ENCODE measurements around the gene DOCK10.
"Not testable (repeated sequence)": the region's sequence is repeated elsewhere in the genome, so short reads cannot be mapped to it uniquely, and the experiment has no call there.

DOCK10 gene

GRCh38 chr2:225041851-225042799 lies at the start of gene DOCK10:
Gene DOCK10, minus strand, starts transcription at chr2:225042468. Its CDS starts 94 bp downstream, at chr2:225042374.
- DNase-seq, result peak in 1 of 2 experiments; percentile 46

DNA sequence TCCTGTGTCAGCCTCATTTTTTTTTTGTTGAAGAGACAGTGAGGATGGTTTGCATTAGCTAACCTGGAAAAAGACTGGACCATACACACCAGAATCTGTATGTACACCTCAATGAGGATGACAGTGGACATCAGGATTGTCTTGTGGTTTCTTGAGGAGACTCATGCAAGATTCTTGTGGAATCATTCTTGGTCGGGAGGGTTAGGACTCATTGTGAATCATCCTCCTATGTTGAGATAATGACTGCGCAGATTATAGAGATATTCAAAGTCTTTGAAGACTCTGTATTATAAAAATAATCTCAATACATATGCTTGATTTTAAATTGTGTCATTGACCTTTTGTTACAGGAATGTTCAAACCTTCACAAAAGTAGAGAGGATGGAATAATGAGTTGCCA lies 49.1 kb upstream of the DOCK10 start:
- no peak for DNase-seq

DNA sequence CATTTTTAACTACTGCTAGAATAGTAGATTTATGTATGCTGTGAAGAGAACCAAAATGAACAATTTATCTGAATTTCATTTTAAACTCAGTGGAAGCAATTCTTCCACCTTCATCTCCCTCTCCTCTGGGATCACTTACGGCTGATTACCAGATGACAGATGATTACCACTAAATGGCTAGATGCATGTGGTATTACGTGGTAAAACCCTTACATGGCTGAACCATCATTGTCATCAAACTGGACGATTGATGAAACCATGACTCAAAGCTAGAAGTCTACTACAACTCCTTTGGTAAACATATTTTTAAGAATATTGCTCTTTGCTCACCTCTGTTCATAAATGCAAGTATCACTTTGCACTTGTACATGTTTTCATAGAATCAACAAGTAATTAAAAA lies 48.5 kb upstream of the DOCK10 start:
- no peak for DNase-seq

DNA sequence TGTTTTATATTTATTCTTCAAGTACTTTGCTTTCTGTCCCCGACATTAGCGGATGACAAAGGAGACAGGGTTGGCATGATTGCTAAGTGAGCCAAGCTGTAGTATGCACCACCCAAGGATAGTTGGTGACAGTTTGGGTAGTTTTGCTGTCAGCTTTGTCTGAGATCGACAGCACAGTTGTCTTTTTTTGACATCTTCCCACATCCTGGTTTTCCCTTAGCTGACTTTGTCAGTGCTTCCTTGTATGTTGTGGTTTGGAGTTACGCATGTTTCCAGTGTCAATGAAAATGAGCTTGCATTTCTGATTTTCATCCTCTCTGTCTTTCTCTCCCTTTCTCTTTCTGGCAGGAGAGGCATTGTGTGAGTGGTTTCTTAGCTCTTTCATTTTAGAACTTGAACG lies 44.6 kb upstream of the DOCK10 start:
- DNase-seq, result no peak

- DNase-seq, result no peak
Observed at GRCh38 chr2:225086439-225086838, 44.2 kb upstream of the DOCK10 start.

DNA sequence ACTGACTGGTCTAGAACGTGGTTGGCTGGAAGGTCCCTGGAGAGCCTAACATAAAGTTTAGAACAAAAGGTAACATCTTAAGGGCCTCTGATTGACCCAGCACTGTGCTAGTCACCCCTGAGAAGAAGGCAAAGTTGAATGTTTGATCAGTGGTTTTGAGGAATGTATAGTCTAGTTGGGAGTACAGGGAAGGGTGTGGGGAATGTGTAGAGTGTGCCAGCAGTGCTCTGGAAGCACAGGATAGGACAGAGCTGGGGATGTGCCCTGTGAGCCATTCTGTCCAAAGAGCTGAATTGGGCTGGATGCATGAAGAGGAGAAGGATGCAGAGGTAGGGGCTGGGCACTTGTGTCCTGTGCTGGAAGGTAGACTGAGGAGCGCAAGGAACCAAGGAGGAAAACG lies 41.0 kb upstream of the DOCK10 start:
- no peak for DNase-seq

DNA sequence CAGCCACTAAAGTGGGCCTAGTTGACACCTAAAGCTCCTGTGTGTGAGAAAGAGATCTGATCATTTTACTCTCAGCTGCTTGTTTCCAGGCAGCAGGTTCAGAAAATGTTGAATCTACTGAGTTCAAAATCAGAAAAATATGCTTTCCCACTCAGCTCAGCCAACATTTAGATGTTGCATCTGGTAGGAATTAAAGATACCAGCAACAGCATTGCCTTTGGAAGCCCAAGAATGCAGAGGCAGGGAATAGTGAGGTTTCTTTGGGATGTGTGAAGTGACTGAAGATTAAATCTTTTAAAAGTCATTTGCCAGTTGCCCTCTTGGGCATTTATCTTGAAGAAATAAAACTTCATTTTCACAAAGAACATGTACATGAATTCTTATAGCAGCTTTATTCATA lies 33.9 kb upstream of the DOCK10 start:
- DNase-seq, result no peak

GRCh38 chr2:225074919-225075681 lies 32.8 kb upstream of the DOCK10 start:
- peak in 1 of 2 experiments; percentile 1 for DNase-seq

GRCh38 chr2:225074366-225074765 lies 32.1 kb upstream of the DOCK10 start:
- no peak for DNase-seq

DNA sequence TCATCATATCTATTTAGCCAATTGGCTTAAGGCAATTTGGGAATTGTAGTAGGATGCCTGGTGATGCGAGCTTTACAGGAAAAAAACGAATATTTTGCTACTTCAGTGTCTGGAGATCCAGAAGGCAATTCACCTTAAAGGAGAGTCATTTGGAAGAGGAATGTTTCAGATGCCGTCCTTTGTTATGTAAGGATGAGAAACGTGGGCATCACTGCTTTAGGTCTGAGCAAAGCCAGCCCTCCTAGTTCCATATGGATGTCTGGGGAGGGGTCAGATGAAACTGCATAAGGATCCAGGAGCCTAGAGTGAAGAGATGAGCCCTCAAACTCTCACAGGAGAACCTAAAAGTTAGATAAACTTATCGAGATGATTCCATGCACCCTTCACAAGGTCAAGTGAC lies 30.9 kb upstream of the DOCK10 start:
- no peak for DNase-seq

DNA sequence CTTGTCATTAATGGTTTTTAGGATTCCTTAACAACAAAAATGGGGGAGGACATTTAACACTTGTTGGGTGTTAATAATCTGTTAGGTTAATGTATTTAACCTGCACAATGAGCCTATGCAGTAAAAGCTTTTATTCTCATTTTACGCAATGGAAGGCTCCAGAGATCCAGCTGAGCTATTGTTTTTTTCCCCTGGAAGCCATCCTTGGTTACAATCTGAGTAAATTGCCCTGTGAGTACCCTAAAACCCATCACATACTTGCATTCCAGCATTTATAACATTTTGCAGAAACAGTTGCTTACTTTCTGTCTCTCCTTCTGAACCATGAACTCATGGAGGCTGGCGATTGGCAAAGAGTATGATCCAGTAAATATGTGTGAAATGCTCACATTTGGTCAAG lies 30.2 kb upstream of the DOCK10 start:
- no peak for DNase-seq

DNA sequence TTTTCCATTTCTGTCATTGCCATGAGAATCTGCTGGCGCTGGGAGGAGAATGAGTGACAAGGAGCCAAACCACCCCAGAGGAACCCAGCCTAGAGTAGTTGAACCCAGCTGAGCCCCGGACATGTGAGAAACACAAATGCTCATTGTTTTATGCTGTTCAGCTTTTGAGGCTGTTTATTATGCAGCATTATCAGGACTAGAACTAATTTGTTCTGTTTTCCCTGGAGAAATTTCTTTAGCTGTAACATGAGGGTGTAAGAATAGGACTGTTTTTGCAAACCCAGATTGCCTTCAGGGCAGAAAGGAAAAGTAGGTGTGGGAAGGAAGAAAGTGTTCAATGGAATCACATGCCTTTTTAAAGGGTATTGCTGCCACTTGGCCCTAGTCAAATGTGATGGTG lies 28.5 kb upstream of the DOCK10 start:
- DNase-seq, result no peak

- DNase-seq, result no peak
Observed at GRCh38 chr2:225069966-225070365, 27.7 kb upstream of the DOCK10 start.

DNA sequence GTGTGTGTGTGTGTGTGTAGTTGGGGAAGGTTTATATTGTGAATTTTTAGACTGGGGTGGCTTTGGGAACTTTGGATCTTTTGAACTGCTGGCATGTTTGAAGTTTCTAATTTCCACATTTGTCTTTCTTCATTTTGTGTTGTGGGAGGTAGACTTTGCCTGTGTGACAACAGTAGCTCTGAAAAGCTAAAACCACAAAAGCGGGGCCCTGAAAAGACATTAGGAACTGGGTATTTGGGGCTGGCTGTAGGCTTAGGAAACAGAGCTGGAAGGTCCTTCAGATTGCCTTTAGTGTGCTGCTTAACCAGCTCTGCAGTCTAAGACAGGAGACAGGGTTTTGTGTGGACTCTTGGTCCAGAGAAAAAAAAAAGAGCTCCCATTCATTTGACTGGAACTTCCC lies 27.2 kb upstream of the DOCK10 start:
- no peak for DNase-seq

GRCh38 chr2:225065882-225066281 lies 23.6 kb upstream of the DOCK10 start:
- DNase-seq, result no peak

- no peak for DNase-seq
Observed at GRCh38 chr2:225064928-225065327, 22.7 kb upstream of the DOCK10 start.

- no peak for DNase-seq
Observed at GRCh38 chr2:225064362-225064761, 22.1 kb upstream of the DOCK10 start.

DNA sequence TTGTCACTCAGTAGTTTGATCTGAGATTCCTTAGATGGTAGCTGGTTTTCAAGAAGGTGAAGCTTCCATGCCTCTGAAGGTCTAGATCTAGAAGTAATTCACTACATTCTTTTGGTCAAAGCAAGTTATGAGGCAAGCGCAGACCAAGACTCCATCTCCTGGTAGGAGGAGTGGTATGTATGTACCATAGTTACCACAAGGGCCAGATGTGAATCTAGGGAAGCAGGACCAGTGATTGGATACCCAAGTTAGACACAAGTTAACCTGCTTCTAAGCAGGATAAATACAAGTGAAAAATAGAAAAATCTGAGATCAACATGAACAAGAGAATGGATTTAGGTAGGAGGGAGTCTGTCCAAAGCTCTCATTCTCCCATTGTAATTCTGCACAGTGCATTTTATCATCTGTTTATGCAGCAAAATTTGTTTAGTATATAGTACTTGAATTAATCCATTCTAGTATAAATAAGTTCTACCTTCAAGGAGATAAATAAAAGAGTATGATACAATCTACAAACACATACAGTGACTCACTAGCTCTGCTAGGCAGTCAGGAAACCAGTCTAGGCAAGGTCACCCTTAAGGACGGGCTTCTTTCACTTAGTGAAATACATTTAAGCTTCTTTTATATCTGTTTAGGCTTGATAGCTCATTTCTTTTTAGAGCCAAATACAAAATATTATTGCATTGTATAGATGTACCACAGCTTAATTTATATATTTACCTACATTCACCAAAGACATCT lies 14.2 kb upstream of the DOCK10 start:
- DNase-seq, result no peak

DNA sequence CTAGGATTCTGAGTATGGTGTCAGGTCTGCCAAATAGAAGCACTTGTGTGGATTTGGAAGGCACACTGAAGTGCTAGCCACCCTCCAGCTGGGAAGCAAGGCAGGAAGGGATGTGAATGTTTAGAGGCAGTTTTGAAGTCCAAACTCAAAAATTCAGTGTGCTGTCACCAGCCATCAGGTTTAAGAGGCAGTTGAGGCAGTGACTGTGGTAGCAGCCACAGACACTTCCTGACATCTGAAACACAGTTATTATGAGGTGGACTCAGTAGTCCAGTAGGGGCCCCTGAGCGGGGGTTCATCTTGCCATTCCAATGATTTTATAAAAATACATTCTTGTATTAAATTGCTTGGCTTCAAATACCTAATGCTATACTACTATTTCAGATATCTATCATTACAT lies 13.4 kb upstream of the DOCK10 start:
- no peak for DNase-seq

GRCh38 chr2:225052703-225053102 lies 10.4 kb upstream of the DOCK10 start:
- DNase-seq, result no peak

DNA sequence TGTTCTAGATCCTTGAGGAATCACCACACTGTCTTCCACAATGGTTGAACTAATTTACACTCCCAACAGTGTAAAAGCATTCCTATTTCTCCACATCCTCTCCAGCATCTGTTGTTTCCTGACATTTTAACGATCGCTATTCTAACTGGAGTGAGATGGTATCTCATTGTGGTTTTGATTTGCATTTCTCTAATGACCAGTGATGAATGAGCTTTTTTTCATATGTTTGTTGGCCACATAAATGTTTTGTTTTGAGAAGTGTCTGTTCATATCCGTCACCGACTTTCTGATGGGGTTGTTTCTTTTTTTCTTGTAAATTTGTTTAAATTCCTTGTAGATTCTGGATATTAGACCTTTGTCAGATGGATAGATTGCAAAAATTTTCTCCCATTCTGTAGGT lies 5.2 kb upstream of the DOCK10 start:
- not testable (repeated sequence) for DNase-seq

DNA sequence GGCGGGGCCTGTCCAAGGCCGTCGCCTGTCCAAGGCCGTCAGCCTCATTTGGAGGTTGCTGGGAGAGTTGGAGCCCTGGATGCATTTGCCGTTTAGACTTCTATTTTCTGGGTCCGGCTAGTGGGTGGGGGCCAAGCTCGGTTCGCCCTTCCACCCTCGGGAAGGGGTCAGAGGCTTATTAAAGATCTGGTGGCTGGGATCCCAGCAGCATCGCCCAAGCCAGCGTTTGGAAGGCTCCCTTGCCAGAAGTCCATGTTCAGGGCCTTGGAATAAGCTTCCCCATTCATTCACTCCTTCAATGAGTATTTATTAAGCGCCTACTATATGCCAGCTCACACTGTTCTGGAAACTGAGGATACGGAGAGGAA lies 516 bp upstream of the DOCK10 start:
- no peak for DNase-seq

DNA sequence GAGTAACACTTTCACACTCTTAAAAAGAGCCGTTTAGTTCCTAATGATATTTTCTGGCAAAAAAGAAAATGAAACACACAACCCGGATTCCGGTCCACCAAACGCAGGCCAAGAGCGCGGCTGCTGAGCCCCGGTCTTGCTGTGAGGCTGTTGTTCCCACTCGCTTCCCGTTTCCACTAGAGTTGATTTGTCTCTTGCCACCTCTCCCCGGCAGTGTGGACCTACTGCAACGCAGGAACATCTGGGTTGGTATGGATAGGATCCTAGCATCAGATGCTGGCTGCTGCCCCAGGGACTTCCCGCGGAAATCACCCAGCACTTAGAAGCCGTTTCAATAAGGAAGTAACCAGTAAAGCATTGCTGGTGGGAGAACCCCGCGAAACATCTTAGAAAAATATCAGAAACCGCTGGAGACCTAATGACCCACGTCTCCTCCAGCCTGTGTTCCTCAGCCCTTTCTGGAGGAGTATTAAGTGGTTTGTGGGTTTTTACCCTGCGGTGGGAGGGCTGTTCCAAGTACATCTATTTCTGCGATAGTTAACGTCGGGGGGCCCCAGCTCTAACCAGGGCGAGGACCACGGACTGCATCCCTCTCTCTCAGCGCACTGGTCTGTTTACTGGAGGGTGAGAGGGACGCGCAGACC lies 939 bp downstream of the DOCK10 start:
- DNase-seq, result peak in 1 of 2 experiments; percentile 3
